Panc1 (cell line): ENCODE measurements around the gene SNURF. TPM values are rescaled to one million over a fixed set of nuclear protein-coding genes. Genes with fewer than 3 reads are reported as not detected.
"Not testable (repeated sequence)": the region's sequence is repeated elsewhere in the genome, so short reads cannot be mapped to it uniquely, and the experiment has no call there.

Experiments
- ATAC-seq: fragments of 200-7000 bp; cut with Tn5 transposase; 2 replicates; pipeline ENCODE4 v1.9.1; 2020; ENCODE audit warnings: mild to moderate bottlenecking, moderate library complexity
- BruUV-seq: library from RNA; stranded (reverse); fragments of 400-500 nt; replicated peaks from 2 replicates; lab custom pipeline; 2021; lab: Mats Ljungman, UMichigan
- CTCF ChIA-PET: fragments of 300-600 bp; sonication (Branson Sonifier 250); formaldehyde crosslinking; loops from one replicate; lab custom pipeline; 2022; ENCODE audit warnings: antibody characterized with exemption; lab: Charles Lee
- POLR2A ChIA-PET: fragments of 300-600 bp; sonication (Branson Sonifier 250); formaldehyde crosslinking; loops from one replicate; lab custom pipeline; 2022; ENCODE audit warnings: antibody characterized with exemption; lab: Charles Lee
- DNase-seq: peaks from one replicate; pipeline ENCODE4 v3.0.0-alpha.2; 2010; ENCODE audit warnings: low read depth, low spot score
- H3K27ac ChIP-seq: 2 replicates; pipeline ENCODE4 v1.5.1; 2011; ENCODE audit warnings: mild to moderate bottlenecking, low read length, inconsistent platforms
- H3K27me3 ChIP-seq: fragments of 200-500 bp; sonication (Bioruptor generic); 2 replicates; pipeline ENCODE4 v1.6.0; 2014; ENCODE audit warnings: low read length, inconsistent platforms; ENCODE audit not compliant: control insufficient read depth, insufficient read depth
- H3K36me3 ChIP-seq: fragments of 200-500 bp; sonication (Bioruptor generic); 2 replicates; pipeline ENCODE4 v1.5.1; 2014; ENCODE audit warnings: inconsistent platforms, mild to moderate bottlenecking, low read length, moderate library complexity; ENCODE audit not compliant: control insufficient read depth, insufficient read depth
- H3K4me1 ChIP-seq: 2 replicates; pipeline ENCODE4 v1.5.1; 2011; ENCODE audit warnings: inconsistent platforms, mild to moderate bottlenecking, low read length, moderate library complexity; ENCODE audit not compliant: control insufficient read depth, insufficient read depth
- H3K4me3 ChIP-seq, 2 experiments: 2 replicates each; pipeline ENCODE4 v1.5.1; 2011 to 2012; ENCODE audit warnings: low read depth in 2 of 2, low read length in 2 of 2, mild to moderate bottlenecking in 2 of 2, inconsistent platforms in 1 of 2, moderate library complexity in 1 of 2
- H3K9me3 ChIP-seq: fragments of 200-500 bp; sonication (Bioruptor generic); 2 replicates; pipeline ENCODE4 v1.5.1; 2014; ENCODE audit warnings: low read depth, mild to moderate bottlenecking, inconsistent platforms, low read length, moderate library complexity; ENCODE audit not compliant: control insufficient read depth, insufficient read depth
- CTCF ChIP-seq: fragments of 450-650 bp; IDR thresholded peaks from 2 replicates; pipeline ENCODE4 v1.5.1; 2017; ENCODE audit warnings: mild to moderate bottlenecking
- POLR2AphosphoS5 ChIP-seq: IDR thresholded peaks from 2 replicates; pipeline ENCODE4 v1.6.1; 2012; ENCODE audit warnings: mild to moderate bottlenecking, low read depth, low read length, moderate library complexity
- SIN3A ChIP-seq: IDR thresholded peaks from 2 replicates; pipeline ENCODE4 v1.6.1; 2012; ENCODE audit warnings: low read depth, mild to moderate bottlenecking, low read length, moderate library complexity, borderline replicate concordance; ENCODE audit not compliant: insufficient read depth
- TCF7L2 ChIP-seq: IDR thresholded peaks from 2 replicates; pipeline ENCODE4 v1.6.1; 2011; ENCODE audit warnings: mild to moderate bottlenecking, low read depth, low read length, inconsistent platforms
- in situ Hi-C: cut with HindIII; loops from 2 replicates; pipeline ENCODE4 v1.10.0; 2016; ENCODE audit warnings: low sequenced_read_pairs, low pct_unique_long_range_greater_than_20kb
- intact Hi-C: fragments of 100-400 bp; cut with micrococcal nuclease; formaldehyde crosslinking; loops from one replicate; pipeline ENCODE4 v1.10.0; 2022; ENCODE audit not compliant: unreplicated experiment
- total RNA-seq: library from RNA; stranded (reverse); gene quantifications from one replicate; pipeline ENCODE4 v1.2.1, GENCODE V29; 2021; ENCODE audit not compliant: unreplicated experiment
- TF ChIP-seq, protein P1 (sequence below), 2 experiments: IDR thresholded peaks; 2 replicates each; pipeline ENCODE4 v1.6.1; 2011 to 2012; ENCODE audit warnings: low read depth in 2 of 2, control low read depth in 1 of 2, low read length in 1 of 2, mild to moderate bottlenecking in 1 of 2, moderate library complexity in 1 of 2; ENCODE audit not compliant: insufficient read depth in 1 of 2

The SNURF gene
- total RNA-seq, 1 experiment from 2014 or later = 13.7 TPM

GRCh38 chr15:24917431-24917830 lies 37.4 kb upstream of the SNURF start:
- no peak overlapping the region for H3K27ac ChIP-seq
- ChIA-PET POLR2A (no interaction called here), CTCF (no interaction called here)
- in situ Hi-C loops (no loop called here), intact Hi-C loops (no loop called here)
- ATAC-seq = no peak
- BruUV-seq = no TSS peak
- H3K4me3 ChIP-seq = no peak overlapping the region
- no peak for DNase-seq
- TF ChIP-seq TCF7L2 = no peak
- no peak for TF ChIP-seq SIN3A
- peaks cover 6% of the 10 kb centered on the region; the same call in 1 of the 2 replicates for H3K9me3 ChIP-seq
- no peaks in the 10 kb centered on the region for H3K4me1 ChIP-seq
- H3K36me3 ChIP-seq = no peaks in the 10 kb centered on the region
- H3K27me3 ChIP-seq = no peaks in the 10 kb centered on the region

DNA sequence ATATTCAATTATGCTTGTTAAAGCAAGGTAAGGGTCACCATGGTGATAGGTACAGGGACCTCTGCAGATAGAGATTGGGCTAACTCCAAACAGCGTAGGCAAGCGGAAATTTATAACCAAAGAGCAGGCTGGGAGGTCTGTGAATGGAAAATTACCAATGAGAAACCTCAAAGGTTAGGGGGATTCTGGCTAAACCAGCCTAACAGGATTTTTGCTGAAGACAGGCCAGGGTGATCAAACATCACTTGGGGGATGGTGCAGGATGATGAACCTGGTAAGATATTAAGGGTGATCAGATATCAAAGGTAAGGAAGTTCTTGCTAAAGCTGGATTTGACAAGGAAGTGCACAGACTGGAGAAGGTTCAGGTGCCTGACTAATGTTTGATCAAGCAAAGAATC lies 35.3 kb upstream of the SNURF start:
- TF ChIP-seq TCF7L2 (no peak), SIN3A (no peak), POLR2AphosphoS5 (no peak), CTCF (no peak)
- TF ChIP-seq, protein P1, sequence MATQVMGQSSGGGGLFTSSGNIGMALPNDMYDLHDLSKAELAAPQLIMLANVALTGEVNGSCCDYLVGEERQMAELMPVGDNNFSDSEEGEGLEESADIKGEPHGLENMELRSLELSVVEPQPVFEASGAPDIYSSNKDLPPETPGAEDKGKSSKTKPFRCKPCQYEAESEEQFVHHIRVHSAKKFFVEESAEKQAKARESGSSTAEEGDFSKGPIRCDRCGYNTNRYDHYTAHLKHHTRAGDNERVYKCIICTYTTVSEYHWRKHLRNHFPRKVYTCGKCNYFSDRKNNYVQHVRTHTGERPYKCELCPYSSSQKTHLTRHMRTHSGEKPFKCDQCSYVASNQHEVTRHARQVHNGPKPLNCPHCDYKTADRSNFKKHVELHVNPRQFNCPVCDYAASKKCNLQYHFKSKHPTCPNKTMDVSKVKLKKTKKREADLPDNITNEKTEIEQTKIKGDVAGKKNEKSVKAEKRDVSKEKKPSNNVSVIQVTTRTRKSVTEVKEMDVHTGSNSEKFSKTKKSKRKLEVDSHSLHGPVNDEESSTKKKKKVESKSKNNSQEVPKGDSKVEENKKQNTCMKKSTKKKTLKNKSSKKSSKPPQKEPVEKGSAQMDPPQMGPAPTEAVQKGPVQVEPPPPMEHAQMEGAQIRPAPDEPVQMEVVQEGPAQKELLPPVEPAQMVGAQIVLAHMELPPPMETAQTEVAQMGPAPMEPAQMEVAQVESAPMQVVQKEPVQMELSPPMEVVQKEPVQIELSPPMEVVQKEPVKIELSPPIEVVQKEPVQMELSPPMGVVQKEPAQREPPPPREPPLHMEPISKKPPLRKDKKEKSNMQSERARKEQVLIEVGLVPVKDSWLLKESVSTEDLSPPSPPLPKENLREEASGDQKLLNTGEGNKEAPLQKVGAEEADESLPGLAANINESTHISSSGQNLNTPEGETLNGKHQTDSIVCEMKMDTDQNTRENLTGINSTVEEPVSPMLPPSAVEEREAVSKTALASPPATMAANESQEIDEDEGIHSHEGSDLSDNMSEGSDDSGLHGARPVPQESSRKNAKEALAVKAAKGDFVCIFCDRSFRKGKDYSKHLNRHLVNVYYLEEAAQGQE (IDR thresholded peaks at IDR 0.05; ENCODE audit: insufficient read depth in 1 of 2, low read depth in 2 of 2, low read length in 1 of 2) = no peak
- ChIA-PET CTCF (no interaction called here), POLR2A (no interaction called here)
- ATAC-seq (no peak), DNase-seq (no peak)
- intact Hi-C loops (no loop called here), in situ Hi-C loops (no loop called here)
- Histone ChIP-seq H3K4me3 (no peak overlapping the region), H3K27me3 (no peaks in the 10 kb centered on the region), H3K4me1 (no peaks in the 10 kb centered on the region), H3K27ac (no peak overlapping the region), H3K9me3 (peaks cover 6% of the 10 kb centered on the region; the same call in 1 of the 2 replicates), H3K36me3 (no peaks in the 10 kb centered on the region)
- no TSS peak for BruUV-seq

DNA sequence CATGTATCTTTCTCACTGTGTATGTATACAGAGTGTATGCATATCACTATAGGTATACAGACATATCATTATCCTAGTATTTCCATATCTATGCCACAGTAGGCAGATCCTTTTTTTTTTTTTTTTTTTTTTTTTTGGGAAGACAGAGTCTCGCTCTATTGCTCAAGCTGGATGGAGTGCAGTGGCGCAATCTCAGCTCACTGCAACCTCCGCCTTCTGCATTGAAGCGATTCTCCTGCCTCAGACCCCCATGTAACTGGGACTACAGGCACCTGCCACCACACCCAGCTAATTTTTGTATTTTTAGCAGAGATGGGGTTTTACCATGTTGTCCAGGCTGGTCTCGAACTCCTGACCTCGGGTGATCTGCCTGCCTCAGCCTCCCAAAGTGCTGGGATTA lies 32.0 kb upstream of the SNURF start:
- CTCF ChIA-PET, H3K27ac ChIP-seq, H3K4me1 ChIP-seq, BruUV-seq, intact Hi-C loops, DNase-seq, ATAC-seq, in situ Hi-C loops, H3K27me3 ChIP-seq, H3K9me3 ChIP-seq, H3K36me3 ChIP-seq, H3K4me3 ChIP-seq, POLR2A ChIA-PET: not testable (repeated sequence)
